ENCODE data around the gene CADM1.

CADM1 gene

GRCh38 chr11:115256397-115257197 is 247.6 kb downstream of the CADM1 start:
- POLR2A ChIA-PET (ENCODE audit: low non-redundant PET), result no interaction called here
- TF ChIP-seq CTCF (conservative IDR thresholded peaks at IDR 0.05; ENCODE audit: low read depth), result no peak
- H3K27ac ChIP-seq, result no peak overlapping the region
- CTCF ChIA-PET, result no interaction called here
- DNase-seq (ENCODE audit: low spot score), result no peak

- CTCF ChIA-PET, result no interaction called here
- DNase-seq (ENCODE audit: low spot score), result no peak
- H3K27ac ChIP-seq, result no peak overlapping the region
- POLR2A ChIA-PET (ENCODE audit: low non-redundant PET), result no interaction called here
- TF ChIP-seq CTCF (conservative IDR thresholded peaks at IDR 0.05; ENCODE audit: low read depth), result no peak
Observed at GRCh38 chr11:115255006-115255762, 249.0 kb downstream of the CADM1 start.

DNA sequence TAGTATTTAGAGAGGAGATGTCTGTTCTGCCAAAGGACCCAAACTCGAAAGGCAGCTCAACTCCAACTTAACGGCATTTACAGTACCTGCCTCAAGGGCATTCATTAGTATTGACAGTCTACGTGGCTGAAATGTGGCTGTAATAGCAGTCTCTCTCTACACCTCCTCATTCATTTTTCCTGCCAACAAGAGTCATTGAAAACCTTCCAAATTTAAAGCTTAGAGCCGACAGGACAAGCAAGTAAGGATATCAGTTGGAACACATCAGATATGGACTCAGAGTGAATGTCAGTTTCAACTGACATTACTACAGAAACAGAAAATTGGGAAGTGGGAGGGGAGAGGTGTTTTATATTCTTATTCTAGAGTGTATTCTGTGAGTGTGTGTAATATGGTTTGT is 253.1 kb downstream of the CADM1 start:
- ChIA-PET CTCF (interaction anchor here (0.9 to 1.1 kb wide), 2 partner anchors 26 to 47 kb away, joined by 3 read pairs; no protein-coding TSS in a partner anchor), POLR2A (ENCODE audit: low non-redundant PET) (no interaction called here)
- no peak for TF ChIP-seq CTCF (conservative IDR thresholded peaks at IDR 0.05; ENCODE audit: low read depth)
- no peak for DNase-seq (ENCODE audit: low spot score)
- no peak overlapping the region for H3K27ac ChIP-seq

GRCh38 chr11:115249061-115249578 is 255.1 kb downstream of the CADM1 start:
- DNase-seq (ENCODE audit: low spot score), result no peak
- ChIA-PET CTCF (interaction anchor here (0.6 kb wide), 1 partner anchor 566 kb away, joined by 5 read pairs; no protein-coding TSS in a partner anchor), POLR2A (ENCODE audit: low non-redundant PET) (no interaction called here)
- TF ChIP-seq CTCF (conservative IDR thresholded peaks at IDR 0.05; ENCODE audit: low read depth), result no peak
- H3K27ac ChIP-seq, result no peak overlapping the region

DNA sequence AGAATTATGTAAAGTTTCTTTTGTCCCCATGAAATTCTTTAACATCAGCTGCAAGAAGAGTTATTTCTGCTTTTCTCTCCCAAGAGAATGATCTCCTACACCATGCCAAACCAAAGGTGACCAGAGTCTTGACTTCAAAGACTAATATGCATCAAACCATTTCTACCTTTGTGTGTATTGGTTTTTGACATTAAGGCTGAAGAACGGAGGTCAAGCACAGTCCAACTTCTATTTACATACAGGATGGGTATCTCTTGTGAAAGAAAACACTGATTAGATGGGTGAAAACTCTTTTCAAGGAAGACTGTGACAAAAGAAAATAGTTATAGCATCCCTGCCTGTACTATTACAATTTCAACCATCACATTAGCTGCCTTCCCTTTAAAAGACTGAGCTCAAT is 256.3 kb downstream of the CADM1 start:
- no peak for DNase-seq (ENCODE audit: low spot score)
- ChIA-PET CTCF (no interaction called here), POLR2A (ENCODE audit: low non-redundant PET) (no interaction called here)
- no peak for TF ChIP-seq CTCF (conservative IDR thresholded peaks at IDR 0.05; ENCODE audit: low read depth)
- H3K27ac ChIP-seq, result no peak overlapping the region

GRCh38 chr11:115247361-115247760 is 256.9 kb downstream of the CADM1 start:
- POLR2A ChIA-PET (ENCODE audit: low non-redundant PET), result no interaction called here
- CTCF ChIA-PET, result no interaction called here
- no peak for TF ChIP-seq CTCF (conservative IDR thresholded peaks at IDR 0.05; ENCODE audit: low read depth)
- DNase-seq (ENCODE audit: low spot score), result no peak
- H3K27ac ChIP-seq, result no peak overlapping the region

Measured in RWPE1 (cell line).